Measurements from ENCODE around the gene NOTCH2.

DNA sequence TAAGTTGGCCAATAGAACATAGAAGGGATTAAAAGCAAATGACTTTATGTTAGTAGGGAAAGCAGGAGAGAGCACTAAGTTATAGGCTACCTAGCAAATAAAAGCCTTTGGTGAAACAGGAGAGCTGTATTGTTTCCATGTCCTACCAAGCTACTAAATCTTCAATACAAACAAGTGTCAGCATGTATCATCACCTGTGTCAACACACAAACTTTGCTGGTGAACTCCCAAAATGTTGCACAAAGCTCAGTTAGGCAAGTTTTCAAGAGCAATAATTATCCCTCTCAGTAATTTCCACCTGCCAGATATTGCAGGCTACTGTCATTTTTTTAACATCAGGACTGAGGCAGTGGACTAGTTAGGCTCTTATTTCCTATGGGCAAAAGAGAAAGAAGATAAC is 95.4 kb downstream of the NOTCH2 start:
- TF ChIP-seq MZF1 (tag by site-specific recombination; IDR thresholded peaks at IDR 0.05; ENCODE audit: borderline replicate concordance) (no peak), ZNF133 (tag by site-specific recombination; IDR thresholded peaks at IDR 0.05) (no peak), KLF10 (tag by site-specific recombination; IDR thresholded peaks at IDR 0.05) (no peak), ZNF830 (tag by site-specific recombination; IDR thresholded peaks at IDR 0.05; ENCODE audit: low read depth) (no peak), ZBTB21 (tag by site-specific recombination; IDR thresholded peaks at IDR 0.05) (no peak), ZNF121 (tag by site-specific recombination; IDR thresholded peaks at IDR 0.05) (no peak), BCL11B (tag by site-specific recombination; IDR thresholded peaks at IDR 0.05; ENCODE audit: low read depth) (no peak)
- TF ChIP-seq, protein P1, sequence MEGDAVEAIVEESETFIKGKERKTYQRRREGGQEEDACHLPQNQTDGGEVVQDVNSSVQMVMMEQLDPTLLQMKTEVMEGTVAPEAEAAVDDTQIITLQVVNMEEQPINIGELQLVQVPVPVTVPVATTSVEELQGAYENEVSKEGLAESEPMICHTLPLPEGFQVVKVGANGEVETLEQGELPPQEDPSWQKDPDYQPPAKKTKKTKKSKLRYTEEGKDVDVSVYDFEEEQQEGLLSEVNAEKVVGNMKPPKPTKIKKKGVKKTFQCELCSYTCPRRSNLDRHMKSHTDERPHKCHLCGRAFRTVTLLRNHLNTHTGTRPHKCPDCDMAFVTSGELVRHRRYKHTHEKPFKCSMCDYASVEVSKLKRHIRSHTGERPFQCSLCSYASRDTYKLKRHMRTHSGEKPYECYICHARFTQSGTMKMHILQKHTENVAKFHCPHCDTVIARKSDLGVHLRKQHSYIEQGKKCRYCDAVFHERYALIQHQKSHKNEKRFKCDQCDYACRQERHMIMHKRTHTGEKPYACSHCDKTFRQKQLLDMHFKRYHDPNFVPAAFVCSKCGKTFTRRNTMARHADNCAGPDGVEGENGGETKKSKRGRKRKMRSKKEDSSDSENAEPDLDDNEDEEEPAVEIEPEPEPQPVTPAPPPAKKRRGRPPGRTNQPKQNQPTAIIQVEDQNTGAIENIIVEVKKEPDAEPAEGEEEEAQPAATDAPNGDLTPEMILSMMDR (tag by site-specific recombination; IDR thresholded peaks at IDR 0.05) = no peak
- TF ChIP-seq, protein P2, sequence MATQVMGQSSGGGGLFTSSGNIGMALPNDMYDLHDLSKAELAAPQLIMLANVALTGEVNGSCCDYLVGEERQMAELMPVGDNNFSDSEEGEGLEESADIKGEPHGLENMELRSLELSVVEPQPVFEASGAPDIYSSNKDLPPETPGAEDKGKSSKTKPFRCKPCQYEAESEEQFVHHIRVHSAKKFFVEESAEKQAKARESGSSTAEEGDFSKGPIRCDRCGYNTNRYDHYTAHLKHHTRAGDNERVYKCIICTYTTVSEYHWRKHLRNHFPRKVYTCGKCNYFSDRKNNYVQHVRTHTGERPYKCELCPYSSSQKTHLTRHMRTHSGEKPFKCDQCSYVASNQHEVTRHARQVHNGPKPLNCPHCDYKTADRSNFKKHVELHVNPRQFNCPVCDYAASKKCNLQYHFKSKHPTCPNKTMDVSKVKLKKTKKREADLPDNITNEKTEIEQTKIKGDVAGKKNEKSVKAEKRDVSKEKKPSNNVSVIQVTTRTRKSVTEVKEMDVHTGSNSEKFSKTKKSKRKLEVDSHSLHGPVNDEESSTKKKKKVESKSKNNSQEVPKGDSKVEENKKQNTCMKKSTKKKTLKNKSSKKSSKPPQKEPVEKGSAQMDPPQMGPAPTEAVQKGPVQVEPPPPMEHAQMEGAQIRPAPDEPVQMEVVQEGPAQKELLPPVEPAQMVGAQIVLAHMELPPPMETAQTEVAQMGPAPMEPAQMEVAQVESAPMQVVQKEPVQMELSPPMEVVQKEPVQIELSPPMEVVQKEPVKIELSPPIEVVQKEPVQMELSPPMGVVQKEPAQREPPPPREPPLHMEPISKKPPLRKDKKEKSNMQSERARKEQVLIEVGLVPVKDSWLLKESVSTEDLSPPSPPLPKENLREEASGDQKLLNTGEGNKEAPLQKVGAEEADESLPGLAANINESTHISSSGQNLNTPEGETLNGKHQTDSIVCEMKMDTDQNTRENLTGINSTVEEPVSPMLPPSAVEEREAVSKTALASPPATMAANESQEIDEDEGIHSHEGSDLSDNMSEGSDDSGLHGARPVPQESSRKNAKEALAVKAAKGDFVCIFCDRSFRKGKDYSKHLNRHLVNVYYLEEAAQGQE (tag by site-specific recombination; IDR thresholded peaks at IDR 0.05) = no peak
- TF ChIP-seq, protein P3, sequence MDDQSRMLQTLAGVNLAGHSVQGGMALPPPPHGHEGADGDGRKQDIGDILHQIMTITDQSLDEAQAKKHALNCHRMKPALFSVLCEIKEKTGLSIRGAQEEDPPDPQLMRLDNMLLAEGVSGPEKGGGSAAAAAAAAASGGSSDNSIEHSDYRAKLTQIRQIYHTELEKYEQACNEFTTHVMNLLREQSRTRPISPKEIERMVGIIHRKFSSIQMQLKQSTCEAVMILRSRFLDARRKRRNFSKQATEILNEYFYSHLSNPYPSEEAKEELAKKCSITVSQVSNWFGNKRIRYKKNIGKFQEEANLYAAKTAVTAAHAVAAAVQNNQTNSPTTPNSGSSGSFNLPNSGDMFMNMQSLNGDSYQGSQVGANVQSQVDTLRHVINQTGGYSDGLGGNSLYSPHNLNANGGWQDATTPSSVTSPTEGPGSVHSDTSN (CRISPR knock-in tag; IDR thresholded peaks at IDR 0.05) = no peak
